GM10266 (cell line): ENCODE measurements around the gene SMCP.

Source experiments
- DNase-seq: peaks from one replicate; pipeline ENCODE4 v3.0.0; 2012; ENCODE audit errors: extremely low spot score
- CTCF ChIP-seq: IDR thresholded peaks from 2 replicates; pipeline ENCODE4 v1.5.1; 2012; ENCODE audit warnings: mild to moderate bottlenecking, low read depth; ENCODE audit not compliant: control insufficient read depth, insufficient read depth; ENCODE audit errors: missing control alignments

SMCP gene

GRCh38 chr1:152919071-152919470, 40.9 kb downstream of the SMCP start:
- TF ChIP-seq CTCF, result no peak
- no peak for DNase-seq

- DNase-seq, result no peak
- no peak for TF ChIP-seq CTCF
Measured at GRCh38 chr1:152924191-152924590, 46.1 kb downstream of the SMCP start.

GRCh38 chr1:152926091-152926490, 48.0 kb downstream of the SMCP start:
- TF ChIP-seq CTCF, result peak; percentile 71
- peak; percentile 48 for DNase-seq

- TF ChIP-seq CTCF, result no peak
- DNase-seq, result no peak
Measured at GRCh38 chr1:152928671-152929070, 50.5 kb downstream of the SMCP start.

DNA sequence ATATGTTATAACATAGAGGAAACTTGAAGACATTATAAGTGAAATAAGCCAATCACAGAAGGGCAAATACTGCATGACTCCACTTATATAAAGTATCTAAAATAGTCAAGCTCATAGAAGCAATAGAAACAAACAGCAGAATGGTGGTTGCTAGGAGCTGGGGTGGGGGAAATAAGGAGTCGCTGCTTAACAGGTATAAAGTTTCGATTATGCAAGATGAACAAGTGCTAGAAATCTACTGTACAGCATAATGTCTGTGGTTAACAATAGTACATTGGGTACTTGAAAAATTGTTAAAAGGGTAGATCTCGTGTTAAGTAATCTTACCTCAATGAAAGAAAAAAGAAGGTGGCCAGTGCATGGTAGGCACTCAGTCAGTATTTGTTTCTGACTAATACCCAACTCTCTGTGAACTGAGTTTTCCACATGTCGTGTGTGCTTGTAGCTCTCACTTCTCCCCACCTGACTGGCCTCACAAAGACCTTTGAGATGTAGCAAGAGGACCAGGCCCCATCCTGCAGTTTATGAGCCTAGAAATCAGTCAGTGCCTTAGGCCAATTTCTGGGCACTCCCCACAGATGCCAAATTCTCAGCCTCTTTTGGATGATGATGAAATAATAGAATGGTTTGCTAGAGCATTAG, 54.2 kb downstream of the SMCP start:
- no peak for TF ChIP-seq CTCF
- no peak for DNase-seq

- no peak for TF ChIP-seq CTCF
- no peak for DNase-seq
Measured at GRCh38 chr1:152933196-152933595, 55.1 kb downstream of the SMCP start.
